ENCODE data around the gene CHAF1A.

CHAF1A gene, protein sequence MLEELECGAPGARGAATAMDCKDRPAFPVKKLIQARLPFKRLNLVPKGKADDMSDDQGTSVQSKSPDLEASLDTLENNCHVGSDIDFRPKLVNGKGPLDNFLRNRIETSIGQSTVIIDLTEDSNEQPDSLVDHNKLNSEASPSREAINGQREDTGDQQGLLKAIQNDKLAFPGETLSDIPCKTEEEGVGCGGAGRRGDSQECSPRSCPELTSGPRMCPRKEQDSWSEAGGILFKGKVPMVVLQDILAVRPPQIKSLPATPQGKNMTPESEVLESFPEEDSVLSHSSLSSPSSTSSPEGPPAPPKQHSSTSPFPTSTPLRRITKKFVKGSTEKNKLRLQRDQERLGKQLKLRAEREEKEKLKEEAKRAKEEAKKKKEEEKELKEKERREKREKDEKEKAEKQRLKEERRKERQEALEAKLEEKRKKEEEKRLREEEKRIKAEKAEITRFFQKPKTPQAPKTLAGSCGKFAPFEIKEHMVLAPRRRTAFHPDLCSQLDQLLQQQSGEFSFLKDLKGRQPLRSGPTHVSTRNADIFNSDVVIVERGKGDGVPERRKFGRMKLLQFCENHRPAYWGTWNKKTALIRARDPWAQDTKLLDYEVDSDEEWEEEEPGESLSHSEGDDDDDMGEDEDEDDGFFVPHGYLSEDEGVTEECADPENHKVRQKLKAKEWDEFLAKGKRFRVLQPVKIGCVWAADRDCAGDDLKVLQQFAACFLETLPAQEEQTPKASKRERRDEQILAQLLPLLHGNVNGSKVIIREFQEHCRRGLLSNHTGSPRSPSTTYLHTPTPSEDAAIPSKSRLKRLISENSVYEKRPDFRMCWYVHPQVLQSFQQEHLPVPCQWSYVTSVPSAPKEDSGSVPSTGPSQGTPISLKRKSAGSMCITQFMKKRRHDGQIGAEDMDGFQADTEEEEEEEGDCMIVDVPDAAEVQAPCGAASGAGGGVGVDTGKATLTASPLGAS

DNA sequence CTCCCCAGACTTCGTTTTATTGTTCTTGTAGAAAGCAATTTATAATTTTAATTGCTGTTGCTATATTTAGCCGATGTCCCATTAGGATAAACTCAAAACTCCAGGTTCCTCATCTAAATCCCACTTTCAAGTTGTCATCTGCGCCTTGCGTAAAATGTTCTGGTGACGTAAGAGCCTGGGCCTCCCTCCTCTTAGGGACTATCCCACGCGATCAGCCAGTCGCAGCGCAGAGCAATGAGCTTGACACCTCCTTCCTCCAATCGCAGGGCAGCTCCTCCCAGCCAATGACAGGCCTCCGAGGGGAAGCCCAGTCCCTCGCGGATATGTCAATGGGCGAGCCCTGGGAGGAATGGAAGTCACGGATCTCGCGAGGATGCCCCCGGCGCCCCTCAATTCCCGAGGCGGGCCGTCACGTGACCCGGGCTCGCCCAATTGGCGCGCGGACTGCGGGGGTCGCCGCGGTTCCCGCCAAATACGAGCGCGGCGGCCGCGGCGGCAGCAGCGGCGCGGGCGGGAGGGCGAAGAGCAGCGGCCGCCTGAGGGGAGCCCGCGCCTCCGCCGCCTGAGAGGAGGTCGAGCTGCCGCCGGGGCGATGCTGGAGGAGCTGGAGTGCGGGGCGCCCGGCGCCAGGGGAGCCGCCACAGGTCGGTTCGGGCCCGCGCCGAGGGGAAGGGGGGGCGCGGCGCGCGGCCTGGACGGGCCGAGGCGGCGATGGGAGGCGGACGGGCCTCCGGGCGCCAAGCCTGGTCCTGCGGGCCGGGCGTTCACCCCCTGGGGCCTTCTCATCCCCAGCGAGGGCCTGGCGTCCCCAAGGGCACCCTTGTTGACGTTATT, at the start of gene CHAF1A:
Gene CHAF1A, plus strand, starts transcription at position 470 of the 834 bp plus-strand sequence. Its CDS starts 123 bp downstream, at position 593.
- peak; percentile 98 for DNase-seq

DNA sequence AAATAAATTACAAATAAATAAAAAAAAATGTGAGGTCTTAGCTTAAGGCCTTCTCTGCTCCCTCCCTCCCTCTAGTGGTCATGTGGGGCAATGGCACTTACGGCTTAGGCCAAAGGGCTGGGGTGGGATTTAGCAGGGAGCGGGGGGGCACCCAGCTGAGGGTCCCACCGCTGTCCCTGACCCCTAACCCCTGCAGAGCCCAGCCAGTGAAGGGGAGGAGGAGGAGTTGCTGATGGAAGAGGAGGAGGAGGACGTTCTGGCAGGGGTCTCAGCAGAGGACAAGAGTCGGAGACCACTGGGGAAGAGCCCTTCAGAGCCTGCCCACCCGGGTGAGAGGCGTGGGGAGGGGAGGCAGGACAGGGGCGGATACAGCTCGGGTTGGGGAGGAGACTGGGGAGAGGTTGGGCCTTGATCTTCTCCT, 49.7 kb upstream of the CHAF1A start:
- DNase-seq = peak; percentile 65

DNA sequence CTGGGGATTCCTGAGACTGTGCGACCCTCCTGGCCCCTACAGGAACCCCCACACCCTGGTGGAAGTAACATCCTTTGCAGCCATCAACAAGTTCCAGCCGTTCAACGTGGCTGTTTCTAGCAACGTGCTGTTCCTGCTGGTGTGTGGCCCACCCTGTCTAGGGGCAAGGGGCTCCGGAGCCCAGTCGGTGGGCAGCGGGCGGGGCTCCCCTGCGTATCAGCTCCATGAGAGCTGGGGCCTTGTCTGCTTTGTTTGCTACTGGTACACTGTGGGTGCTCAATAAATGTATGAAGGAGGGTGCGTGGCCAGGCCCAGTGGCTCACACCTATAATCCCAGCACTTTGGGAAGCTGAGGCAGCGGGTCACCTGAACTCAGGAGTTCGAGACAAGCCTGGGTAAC, 48.2 kb upstream of the CHAF1A start:
- DNase-seq = no peak

DNA sequence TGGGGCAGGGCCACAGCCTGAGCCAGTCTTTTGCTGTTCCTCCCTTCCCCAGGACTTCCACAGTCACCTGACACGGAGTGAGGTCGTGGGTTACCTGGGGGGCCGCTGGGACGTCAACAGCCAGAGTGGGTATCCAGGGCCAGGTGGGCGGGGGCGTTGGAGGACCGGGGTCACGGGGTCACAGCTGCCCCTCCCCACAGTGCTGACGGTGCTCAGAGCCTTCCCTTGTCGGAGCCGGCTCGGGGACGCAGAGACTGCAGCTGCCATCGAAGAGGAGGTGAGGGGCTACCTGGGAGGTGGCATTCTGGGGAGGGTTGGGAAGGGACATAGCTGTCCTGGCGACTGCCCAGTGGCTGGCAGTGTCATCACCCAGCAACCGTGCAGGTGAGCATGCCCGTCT, 47.5 kb upstream of the CHAF1A start:
- DNase-seq = no peak

DNA sequence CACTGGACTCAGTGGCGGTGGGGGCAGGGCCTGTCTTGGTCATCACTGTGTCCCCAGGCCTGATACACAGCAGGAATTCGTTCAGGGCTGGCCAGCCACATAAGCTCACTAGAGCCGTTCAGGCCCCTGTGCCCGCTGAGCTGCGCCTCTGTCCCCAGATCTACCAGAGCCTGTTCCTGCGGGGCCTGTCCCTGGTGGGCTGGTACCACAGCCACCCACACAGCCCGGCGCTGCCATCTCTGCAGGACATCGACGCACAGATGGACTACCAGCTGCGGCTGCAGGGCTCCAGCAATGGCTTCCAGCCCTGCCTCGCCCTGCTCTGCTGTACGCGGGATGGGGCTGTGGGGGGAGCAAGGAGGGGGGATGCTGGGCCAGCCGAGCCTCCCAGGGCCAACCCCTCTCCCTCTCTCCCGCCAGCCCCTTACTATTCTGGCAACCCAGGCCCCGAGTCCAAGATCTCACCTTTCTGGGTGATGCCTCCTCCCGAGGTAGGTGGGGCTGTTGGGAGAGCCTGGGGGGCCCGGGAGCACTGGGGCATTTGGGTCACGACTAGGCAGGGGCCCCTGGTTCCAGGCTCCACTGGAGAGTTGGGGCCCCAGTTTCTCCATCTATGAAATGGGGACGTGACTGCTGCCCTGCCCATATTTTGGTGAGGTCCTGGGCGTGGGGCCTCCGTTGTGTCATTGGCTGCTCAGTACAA, 45.2 kb upstream of the CHAF1A start:
- DNase-seq = no peak

DNA sequence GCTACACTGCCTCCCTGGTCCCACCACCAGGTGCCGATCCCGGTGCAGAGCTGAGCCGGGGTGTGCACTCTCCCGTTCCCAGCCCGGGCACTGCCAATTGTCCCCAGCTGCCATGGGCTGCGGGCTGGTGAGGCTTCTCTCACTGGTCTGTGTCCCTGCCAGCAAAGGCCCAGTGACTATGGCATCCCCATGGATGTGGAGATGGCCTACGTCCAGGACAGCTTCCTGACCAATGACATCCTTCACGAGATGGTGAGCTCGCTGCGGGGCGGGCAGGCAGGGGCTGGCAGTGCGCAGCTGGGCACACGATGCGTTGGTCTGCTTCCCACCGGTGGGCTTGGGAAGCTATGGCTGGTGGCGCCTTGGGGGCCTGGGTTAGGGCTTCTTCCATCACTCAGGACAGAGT, 44.5 kb upstream of the CHAF1A start:
- DNase-seq = no peak

DNA sequence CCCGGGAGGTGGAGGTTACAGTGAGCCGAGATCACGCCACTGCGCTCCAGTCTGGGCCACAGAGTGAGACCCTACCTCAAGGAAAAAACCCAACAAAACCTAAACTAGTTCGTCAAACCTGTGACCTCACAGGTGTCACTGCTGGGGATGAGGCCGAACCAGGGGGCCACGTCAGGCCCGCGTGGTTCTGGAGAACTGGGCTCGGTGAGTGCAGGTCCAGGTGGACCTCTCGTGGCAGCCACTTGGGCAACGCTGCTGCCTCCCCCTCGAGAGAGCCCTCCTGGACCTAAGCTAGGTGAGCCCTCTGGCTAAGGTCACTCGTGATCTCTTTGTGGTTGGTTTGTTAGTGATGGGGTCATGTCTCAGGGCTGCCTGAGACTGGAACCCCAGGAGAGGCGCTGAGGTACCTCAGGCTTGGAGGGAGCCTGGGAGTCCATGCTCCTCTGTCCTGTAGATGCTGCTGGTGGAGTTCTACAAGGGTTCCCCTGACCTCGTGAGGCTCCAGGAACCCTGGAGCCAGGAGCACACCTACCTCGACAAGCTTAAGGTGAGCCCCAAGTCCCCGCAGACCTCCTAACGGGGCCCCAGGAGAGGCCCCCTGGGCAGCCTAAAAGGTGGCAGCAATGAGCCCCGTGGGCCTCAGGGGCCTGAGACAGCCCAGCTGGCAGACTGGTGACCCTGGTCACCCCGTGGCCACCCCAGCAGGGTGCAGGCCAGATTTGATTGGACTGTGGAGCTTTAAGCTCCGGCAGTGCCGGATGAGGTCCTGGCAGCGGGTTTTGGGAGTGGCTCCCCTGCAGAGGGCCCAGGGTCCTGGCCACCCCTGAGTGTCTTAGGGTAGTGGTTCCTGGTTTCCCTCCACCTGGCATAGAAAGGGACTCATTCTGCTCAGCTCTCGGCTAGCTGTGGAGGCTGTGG, 43.5 kb upstream of the CHAF1A start:
- no peak for DNase-seq

DNA sequence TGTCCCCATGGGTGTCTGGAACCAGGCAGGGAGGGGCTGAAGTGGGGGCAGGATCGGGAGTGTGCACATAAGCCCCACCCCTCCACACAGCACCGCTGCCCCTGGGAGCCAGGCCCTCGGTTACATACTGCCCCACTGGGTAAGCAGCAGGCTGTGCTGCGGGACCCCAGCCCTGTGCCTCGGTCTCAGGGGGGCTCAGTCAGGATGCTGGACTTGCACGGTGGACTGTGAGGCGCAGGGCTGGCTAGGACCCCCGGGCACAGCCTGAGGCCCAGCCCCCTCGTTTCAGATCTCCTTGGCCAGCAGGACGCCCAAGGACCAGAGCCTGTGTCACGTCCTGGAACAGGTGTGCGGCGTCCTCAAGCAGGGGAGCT, 42.8 kb upstream of the CHAF1A start:
- DNase-seq = no peak

DNA sequence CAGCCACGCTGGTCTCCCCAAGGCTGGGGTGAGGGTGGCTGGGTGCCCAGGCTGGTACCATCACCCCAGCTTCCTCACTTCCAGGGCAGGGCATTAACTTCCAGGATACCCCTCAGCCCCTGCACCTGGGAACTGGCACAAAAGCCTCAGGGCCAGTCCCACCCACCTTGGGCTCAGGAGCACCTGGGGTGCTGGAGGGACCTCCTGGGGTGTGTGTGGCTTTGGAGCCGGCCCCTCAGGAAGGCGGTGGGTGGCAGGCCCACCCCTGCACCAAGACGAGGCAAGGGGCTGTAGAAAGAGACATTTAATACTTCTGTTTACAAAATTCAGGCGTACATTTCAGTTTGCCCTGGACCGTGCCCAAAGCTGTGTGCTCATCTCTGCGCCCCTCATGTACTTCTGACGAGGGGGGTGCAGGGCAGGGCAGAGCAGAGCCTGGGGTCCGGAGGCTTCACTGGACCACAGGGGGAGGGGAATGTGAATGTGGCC, 42.3 kb upstream of the CHAF1A start:
- no peak for DNase-seq

DNA sequence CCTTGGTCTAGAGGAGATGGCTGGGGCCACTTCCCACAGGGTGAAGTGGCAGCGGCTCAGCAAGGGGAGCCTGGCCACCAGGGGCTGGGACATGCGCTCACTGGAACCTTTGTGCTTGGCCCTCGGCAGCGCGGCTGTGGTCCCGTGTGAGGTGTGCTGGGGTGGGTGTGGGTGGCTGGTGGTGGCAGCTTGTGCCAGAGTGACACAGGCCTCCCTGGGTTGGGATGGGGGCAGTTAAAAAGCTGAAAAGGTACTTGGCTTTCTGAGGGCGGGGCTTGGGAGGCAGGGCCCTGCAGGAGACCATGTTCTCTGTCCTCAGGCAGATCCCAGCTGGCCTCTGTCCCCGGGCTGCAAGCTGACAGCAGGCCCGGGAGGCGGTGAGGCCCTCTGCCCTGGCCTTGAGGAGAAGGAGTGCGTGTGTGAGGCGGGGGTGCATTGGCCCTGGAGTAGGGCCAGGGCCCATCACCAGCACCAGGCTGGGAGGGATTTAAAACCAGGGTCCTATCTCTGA, 41.7 kb upstream of the CHAF1A start:
- DNase-seq = no peak

DNA sequence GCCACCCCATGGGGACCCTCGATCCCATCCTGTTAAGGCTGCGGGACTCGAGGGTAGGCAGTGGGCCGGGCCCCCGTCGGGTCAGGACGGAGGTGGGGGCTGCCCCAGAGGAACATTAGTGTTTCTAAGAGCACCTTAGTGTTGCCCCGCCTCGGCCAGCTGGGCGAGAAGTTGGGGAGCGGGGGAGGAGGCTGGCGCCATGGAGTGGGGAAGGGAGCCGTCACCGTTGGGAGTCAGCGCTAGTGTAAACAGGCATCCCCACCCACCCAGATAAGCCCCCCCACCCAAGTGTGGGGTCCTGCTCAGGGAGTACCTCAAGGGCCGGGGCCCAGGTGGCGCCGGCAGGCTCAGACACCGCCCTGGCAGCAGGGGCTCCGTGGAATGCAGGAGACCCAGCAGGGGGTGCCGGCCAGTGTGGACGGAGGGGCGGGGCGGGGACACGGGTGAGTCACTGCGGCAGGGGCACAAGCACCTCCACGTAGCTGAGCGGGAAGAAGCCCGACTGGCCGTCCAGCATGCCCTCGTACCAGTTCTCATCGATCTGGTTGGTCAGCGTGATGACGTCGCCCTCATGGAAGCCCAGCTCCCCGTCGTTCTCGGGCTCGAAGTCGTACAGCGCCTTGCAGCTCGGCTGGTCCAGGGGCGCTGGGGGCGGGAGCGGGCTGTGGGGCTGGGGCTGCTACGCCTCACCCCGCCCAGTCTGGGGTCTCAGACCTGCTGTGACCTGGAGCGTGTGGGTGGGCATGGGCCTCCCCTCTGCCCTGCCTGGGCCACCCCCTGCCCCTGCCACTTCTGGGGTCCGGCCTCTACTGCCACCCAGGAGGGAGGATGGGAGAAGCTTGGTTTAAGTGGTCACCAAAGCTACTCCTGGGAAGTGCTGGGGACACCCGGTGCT, 41.0 kb upstream of the CHAF1A start:
- DNase-seq = no peak

DNA sequence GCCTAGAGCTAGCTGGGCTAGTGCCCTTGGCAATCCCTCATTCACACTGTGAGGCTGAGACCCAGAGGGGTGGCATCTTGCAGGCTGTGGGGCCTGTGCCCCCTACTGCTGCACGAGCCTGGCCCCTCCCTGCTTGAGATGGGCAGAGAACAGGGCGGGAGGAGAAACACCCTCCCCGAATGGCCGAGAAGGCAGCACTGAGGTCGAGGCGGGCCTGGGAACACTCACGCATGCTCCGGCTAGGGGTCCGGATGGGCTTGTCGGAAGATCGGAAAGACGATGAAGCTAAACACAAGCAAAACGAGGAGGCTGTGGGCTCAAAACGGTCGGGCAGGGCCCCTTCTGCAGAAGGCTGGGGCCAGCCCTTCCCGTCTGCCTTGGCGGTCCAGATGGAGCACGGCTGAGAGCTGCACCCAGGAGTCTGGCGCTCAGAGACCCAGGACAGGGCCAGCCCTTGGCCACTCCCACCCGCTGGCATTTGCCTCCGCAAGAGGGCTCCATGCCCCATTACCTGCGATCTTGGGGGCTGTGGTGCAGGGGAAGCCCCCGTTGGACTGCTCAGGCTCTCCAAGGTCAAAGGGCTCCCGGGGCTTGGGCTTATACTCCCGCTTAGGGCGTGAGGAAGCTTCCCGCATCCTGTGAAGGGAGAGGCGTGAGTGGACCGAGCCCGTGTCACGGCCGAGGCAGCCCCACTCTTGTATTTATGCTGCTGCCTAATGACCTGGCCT, 40.2 kb upstream of the CHAF1A start:
- no peak for DNase-seq

DNA sequence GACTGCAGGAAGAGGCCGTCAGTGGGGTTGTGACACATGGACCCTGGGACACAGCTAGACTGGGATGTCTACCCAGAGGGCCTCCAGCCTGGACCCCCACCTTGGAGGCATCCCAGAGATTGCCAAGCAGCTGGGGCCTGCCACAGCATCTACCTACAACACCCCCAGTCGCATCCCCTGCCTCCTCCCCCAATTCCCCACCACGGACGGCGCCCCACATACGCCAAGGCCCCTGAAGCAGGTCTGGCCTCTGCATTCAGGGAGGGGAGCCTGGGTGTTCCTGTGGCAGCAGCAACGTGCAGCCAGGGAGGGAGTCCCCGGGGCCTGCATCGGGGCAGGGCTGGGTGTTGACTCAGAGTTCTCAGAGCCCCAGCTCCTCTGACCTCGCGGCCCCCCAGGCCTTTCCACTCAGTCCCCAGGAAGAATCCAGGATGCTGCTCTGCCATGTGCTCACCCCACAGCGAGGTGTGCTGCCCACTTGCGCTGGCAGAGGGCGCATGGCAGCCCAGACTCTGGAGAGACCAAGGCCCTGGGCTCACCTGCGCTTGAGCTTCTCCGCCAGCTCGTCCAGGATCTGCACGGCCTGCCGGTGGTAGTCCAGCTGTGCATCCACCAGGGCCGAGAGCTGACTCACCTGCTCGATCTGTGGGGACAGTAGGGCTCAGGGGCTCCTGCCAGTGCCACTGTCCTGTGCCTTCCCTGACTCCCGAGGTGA, 39.5 kb upstream of the CHAF1A start:
- no peak for DNase-seq

DNA sequence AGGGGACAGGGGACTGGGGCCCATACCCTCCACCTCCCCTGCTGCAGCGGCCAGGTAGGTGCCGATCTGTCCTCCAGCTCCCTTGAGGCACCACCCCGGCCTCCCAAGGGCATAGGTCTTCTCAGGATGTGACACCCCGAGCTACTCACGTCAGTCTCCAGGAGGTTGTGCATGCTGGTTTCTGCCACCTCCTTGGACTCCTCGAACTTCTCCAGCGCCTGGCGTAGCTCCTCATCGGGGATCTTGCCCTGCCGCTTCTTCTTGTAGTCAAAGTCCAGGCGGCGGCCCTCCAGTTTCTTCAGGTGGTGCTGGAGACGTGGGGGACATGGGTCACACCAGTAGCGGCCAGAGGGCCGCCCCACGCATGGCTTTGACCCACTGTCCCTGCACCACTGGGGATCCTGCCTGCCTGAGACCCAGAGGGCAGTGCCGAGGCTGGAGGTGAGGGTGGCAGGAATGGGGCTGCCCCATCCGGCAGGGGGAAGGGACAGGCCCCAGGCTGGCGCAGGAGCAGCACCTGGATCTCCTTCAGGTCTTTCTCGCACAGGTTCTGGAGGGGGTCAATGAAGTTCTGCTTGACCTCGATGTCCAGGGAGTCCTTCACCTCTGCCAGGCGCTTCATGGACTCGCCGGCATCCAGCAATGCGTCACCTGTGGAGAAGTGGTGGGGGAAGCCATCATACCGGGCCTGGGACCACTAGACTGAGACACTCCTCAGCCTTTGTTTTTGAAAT, 38.7 kb upstream of the CHAF1A start:
- no peak for DNase-seq

DNA sequence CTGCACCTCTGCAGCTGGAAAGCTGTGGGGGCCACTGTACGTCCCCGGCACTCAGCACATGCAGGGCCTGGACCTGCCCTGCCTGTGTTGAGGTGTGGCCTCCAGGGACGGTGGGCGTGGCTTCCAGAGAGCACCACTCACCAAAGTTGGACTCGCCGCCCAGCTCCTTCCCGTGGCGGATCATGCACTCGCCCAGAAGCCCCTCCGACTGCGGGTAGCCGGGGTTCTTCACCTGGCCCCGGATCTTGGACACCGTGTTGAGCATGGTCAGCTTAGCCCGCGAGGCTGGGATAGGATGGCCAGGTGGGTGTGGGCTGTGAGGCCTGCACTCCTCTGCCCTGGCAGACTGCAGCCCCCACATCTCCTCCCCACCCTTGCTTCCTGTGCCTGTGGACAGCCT, 37.1 kb upstream of the CHAF1A start:
- no peak for DNase-seq

DNA sequence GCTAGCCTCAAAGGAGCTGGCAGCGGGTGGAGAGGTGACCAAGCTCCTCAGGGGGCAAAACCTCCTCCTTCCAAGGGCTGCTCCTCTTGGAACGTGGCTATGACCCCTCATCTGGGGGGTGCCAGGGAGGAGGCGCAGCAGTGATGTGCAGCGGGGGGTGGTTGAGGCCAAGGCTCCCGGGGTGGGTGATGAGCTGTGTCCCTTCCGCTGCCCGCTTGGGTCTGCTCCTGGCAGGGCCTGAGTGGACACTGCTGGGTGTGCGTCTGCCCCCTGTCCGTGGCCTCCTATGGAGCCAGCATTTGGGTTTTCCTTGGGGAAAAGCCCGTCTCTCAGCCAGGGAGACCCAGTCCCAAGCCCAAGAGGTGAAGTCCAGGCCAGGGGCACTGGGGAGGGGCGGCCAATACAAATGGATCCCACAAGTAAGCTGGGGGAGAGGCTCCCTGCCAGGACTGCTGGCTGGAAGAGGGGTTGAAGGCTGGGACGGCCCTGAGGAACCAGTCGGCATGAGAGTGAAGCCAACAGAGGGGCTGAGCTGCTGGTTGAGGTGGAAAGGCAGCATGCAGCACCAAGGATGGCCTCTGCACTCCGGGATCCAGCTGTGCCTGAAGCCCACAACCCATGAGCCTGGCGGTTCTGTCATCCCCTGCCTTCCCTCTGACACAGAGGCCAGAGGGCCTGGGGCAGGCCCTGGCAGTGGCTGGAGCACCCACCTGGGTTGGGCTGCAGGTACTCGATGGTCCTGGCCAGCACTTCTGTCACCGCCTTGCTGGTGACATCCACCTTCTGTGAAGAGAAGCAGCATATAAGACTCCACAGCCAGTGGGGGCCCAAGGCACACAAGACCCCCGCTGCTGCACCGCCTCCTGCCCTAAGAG, 36.4 kb upstream of the CHAF1A start:
- DNase-seq = no peak
